GM12873 (cell line): ENCODE data around the gene IL19.
A peak's percentile ranks its signal among the peaks of the same experiment; 100 is the strongest.

Source experiments
- TF ChIP-seq, protein P1 (sequence below): IDR thresholded peaks from 2 replicates; pipeline ENCODE4 v1.5.1; 2012; ENCODE audit warnings: low read depth, mild to moderate bottlenecking, moderate library complexity, low read length, control low read depth; ENCODE audit not compliant: insufficient read depth; ENCODE audit errors: missing control alignments

The IL19 gene

DNA sequence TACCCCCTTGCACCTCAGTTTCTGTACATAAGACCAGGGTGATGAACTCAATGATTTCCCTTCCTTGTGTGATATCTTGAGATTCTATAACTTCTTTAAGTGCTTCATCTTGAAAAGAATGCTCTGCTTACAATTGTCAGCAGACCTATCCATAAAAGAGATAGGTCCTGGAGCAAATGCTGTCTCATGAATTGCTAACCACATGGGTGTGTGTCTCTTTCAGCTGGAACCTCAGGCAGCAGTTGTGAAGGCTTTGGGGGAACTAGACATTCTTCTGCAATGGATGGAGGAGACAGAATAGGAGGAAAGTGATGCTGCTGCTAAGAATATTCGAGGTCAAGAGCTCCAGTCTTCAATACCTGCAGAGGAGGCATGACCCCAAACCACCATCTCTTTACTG is 97.7 kb downstream of the IL19 start:
- TF ChIP-seq, protein P1, sequence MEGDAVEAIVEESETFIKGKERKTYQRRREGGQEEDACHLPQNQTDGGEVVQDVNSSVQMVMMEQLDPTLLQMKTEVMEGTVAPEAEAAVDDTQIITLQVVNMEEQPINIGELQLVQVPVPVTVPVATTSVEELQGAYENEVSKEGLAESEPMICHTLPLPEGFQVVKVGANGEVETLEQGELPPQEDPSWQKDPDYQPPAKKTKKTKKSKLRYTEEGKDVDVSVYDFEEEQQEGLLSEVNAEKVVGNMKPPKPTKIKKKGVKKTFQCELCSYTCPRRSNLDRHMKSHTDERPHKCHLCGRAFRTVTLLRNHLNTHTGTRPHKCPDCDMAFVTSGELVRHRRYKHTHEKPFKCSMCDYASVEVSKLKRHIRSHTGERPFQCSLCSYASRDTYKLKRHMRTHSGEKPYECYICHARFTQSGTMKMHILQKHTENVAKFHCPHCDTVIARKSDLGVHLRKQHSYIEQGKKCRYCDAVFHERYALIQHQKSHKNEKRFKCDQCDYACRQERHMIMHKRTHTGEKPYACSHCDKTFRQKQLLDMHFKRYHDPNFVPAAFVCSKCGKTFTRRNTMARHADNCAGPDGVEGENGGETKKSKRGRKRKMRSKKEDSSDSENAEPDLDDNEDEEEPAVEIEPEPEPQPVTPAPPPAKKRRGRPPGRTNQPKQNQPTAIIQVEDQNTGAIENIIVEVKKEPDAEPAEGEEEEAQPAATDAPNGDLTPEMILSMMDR: no peak

DNA sequence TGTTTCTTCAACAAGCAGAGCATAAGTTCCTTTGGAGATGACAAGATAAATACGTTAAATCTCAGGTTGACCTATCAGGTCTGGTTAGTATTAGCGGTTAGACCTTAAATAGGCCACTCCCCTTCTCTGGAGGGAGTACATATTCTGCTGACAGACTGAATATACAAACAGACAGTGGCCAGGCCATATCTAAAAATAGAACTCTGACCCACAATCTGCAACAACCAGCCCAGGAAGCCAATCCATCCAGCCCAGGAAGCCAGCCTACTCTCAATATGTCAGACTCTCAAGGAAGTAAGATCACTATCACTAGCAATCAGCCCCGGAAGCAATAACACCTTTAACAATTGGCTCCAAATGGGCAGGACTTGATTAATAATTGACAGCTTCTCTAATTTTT is 101.6 kb downstream of the IL19 start:
- TF ChIP-seq, protein P1: no peak

DNA sequence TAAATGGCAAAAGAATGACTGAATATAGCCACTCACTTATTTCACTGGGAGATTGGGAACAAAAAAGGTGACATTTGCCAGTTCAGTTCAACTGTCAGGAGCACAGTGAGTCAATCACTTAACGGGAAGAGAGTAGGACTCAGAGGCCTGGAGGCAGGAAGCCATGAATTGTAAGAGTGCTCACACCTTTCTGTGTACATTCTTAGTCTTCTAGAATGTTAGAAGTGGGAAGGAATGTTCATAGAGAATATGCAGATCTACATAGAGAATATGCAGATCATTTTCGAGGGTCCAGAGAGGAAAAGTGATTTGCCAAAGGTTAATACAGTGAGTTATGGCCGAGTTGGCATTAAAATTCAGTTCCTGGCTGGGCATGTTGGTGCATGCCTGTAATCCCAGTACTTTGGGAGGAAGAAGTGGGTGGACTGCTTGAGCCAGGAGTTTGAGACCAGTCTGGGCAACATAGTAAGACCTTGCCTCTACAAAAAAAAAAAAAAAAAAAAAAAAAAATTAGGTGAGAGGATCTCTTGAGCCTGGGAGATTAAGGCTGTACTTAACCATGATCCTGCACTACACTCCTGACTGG is 103.1 kb downstream of the IL19 start:
- TF ChIP-seq, protein P1: no peak

DNA sequence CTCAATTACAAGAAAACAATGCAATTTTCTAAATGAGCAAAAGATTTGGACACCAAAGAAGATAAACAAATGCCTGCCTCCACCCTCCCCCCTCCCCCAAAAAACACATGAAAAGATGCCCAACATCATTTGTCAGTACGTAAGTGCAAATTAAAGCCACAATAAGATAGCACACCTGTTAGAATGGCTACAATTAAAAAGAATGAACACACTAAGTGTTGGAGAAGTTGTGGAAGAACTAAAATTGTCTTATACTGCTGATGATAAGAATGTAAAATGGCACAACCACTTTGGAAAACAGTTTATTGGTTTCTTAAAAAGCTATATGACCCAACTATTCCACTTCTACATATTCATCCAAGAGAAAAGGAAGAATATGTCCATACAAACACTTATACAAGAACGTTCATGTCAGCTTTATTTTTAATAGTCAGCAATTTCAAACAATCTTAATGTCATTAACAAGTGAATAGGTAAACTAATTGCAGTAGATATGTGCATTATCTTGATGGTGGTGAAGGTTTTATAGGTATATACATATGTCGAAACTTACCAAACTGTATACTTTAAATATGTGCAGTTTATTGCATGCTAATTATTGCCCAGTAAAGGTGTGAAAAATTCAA is 105.3 kb downstream of the IL19 start:
- TF ChIP-seq, protein P1: no peak

DNA sequence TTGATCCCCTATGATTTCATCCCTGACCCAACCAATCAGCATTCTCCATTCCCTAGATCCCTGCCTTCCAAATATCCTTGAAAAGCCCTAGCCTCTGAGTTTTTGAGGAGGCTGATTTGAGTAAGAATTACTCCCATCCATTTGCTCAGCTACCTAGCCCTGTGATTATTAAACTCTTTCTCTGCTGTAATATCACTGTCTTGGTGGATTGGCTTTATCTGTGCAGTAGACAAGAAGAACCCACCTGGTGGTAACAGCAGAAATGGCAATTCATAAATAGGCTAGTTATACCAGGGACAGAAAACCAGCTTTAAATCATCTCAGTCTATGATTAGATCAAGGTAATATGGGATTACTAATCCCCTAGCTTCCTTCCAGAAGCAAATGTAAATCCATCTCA is 107.9 kb downstream of the IL19 start:
- TF ChIP-seq, protein P1: peak; percentile 36

DNA sequence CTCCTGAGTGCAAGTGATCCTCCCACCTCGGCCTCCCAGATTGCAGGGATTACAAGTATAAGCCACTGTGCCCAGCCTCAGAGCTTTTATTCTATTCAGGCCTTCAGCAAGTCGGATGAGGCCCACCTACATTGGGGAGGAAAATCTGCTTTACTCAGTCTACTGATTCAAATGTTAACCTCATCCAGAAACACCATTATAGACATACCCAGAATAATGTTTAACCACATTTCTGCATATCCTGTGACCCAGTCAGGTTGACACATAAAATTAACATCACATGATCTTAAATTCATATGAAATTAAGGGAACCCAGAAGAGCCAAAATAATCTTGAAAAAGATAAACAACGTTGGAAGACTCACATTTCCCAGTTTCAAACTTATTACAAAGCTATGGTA is 109.7 kb downstream of the IL19 start:
- TF ChIP-seq, protein P1: no peak

DNA sequence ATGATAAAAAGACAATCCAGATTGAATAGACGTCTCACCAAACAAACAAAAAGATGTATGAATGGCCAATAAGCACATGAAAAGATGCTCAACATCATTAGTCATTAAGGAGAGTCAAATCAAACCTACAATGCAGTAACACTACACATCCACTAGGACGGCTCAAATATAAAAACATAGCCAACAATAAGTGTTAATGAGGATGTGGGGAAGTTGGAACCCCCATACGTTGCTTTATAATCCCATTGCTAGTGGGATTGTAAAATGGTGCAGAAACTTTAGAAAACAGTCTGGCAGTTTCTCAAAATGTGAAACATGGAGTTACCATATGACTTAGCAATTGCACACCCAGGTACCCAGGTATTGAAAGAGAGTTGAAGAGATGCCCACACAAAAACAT is 112.0 kb downstream of the IL19 start:
- TF ChIP-seq, protein P1: peak; percentile 48
